Fibroblast of skin of abdomen (primary cell): ENCODE data around the gene ATP5F1A.
"Not testable (repeated sequence)": the region's sequence is repeated elsewhere in the genome, so short reads cannot be mapped to it uniquely, and the experiment has no call there.

ENCODE experiments used
- DNase-seq: peaks from one replicate; pipeline ENCODE4 v3.0.0-alpha.2; 2013

The ATP5F1A gene

DNA sequence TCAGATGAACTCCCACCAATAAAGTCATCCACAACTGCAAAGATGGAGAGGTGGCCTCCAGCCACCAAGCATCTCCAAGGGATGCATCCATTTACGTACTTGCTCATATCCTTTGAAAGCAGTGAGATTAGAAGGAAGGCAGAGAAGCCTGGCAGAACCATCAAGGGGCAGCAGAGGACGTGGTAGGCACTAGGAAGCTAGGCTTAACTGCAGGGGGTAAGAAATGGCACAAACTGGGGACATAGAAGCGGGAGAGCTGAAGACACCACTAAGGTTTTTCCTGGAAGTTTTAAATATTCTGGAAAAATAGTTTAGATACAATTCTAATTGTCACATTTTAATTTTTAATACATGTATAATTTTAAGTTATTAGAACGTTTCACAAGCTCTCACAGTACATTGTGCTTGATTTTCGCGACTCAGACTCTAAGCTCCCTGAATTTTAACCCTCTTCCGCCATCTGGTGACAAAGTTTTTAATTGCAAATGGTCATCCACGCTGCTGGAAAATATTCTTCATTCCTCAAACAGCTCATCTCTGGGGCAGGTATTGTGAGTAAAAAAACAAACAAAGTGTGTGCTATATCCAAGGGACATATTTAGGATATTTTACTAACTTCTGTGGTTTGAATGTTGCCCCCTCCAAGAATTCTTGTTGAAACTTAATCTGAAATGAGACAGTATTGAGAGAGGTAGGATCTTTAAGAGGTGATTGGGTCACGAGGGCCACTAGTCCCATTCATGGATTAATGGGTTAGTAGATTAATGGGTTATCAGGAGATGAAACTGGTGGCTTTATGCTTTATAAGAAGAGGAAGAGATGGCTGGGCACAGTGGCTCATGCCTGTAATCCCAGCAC is 24.4 kb downstream of the ATP5F1A start:
- peak; percentile 66 for DNase-seq

DNA sequence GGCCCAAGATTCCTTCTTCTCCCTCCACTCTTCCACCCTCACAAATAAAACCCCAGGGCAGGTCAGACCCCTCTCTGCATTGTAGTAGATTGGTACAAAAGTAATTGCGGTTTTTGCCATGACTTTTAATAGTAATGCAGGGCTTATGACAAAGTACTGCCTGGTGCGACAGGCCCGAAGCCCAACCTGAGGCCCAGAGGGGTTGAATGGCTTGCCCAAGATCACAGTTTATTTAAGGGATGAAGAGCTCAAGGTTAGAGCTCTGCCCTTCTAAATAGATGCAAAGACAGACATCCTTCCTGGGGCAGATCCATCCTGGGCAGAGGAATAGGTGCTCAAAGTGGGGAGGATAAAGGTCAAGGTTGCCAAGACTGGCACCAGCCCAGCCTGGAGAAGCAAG is 25.1 kb downstream of the ATP5F1A start:
- no peak for DNase-seq

DNA sequence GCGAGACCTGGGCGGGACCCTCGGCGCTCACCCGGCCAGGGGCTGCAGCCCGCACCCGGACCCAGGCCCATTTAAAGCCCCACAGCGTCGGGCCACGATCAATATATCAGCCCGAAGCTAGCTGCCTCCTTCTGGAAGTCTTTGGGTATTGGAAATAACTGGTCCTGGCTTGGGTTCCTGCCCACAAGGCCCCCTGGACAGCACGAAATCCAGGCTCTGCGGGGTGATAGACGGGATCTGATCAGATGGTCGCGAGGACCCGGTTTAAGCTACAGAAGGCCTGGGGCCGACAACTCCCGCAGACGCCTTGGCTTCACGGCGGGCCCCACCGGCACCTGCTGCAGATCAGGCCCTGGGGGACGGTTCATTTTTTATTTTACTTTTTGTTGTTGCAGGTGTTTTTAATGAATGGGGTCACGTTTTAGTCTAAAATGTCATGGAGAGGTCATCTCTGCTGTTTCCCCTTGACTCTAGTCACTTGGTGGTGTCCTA is 25.7 kb downstream of the ATP5F1A start:
- no peak for DNase-seq

DNA sequence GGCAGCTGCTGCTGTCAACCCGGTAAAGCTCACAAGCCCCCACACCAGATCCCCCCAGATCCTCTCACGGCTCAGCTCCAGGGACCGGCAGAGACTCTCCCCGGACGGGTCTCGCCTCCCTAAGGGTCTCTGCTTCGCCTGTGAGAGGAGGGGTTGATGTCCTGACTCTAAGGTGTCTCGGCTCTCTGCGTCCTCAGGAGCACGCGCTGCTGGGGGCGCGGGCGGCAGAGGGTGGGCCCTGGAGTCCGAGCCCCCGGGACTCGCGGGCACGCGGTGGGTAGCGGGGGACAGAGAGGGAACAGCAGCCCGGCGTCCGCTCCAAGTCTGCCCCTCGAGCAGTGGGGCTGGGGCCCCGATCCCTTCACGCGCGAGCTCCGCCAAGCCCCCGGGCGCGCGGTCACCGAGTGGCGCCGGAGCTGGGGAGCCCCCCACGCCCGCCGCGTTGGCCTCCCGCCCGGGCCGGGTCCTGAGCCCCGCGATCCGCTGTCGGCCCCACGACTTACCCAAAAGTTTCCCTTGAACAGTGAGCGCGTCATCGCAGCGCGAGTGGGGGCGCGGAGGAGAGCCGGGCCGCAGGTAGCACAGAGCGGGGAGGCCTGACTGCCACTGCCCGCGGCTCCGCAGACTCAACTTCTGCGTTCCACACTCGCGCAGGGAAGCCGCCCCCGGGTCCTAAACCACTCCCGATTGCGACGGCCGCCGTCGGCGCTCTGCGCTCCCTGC is 26.3 kb downstream of the ATP5F1A start, which contains the start of gene PSTPIP2:
Gene PSTPIP2, minus strand, starts transcription at position 608 of the 723 bp plus-strand sequence. Its CDS starts 72 bp downstream, at position 536.
- DNase-seq = peak; percentile 67

DNA sequence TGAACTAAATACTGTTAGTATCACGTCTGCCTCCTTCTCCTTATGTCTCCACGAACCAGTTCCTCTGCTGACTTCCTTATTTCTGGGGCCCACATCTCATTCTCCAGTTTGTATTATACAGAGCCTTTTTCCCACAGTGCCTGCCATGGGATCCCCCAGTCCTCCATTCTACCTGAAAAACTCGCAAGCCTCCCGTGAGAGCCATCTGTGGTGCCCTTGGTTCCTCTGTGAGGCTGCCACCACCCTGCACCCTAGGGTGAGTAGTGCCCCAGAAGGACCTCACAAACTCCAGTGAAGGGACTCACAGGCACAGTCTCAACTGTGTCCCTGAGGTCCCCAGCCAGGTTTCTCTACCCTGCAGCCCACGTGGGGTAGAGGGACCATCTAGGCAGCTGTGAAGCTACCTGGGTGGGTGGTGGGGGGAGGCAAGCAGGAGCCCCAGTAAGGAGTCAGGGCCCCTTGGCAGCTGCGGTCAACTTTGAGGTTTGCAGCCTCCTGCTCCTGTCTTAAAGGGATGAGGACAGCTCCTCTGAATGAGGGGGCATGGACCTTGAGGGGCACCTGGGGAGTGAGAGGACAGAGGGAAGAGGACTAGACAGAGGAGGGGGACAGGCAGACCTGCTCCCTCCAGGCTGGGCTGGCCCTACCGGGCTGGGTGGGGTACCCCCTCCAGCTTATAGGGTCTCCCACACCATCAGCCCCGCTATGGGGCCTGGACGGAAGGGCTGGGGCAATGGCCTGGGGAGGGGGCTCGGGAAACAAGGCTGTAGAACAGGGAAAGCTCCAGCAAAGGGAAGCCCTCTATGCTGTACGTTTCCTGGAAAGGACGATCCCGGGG is 27.1 kb downstream of the ATP5F1A start:
- no peak for DNase-seq

DNA sequence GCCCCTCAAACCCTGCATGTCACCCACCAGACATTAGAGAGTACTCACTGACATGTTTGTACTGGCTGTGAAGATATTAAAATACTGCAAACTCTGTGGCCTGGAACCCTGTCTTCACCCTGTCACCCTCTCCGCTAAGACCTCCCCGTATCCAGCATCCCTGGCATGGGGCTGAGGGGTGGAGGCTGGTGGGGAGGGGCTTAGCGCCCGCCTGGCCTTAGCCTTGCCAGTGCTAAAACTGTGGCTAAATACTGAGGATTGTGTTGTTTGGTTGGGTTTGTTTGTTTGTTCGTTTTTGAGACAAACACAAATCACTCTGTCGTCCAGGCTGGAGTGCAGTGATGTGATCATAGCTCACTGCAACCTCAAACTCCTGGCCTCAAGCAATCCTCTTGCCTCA is 27.9 kb downstream of the ATP5F1A start:
- no peak for DNase-seq

DNA sequence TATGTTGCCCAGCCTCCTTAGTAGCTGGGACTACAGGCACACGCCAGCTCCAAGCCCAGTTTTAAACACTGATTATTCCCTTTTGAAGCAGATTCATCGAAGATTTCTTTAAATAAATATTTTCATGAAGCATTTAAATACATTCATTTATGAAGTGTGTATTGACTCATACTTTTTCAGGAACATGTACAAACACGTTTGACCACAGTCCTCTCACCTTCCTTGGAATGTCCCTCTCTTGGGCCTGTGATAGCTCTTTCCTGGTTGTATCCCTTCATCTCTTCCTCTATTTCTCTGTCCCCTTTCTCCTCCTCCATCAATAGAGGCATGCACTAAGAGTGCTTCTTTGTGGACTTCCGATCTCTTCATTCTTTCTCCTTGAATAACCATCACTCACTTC is 28.6 kb downstream of the ATP5F1A start:
- DNase-seq = peak; percentile 15

DNA sequence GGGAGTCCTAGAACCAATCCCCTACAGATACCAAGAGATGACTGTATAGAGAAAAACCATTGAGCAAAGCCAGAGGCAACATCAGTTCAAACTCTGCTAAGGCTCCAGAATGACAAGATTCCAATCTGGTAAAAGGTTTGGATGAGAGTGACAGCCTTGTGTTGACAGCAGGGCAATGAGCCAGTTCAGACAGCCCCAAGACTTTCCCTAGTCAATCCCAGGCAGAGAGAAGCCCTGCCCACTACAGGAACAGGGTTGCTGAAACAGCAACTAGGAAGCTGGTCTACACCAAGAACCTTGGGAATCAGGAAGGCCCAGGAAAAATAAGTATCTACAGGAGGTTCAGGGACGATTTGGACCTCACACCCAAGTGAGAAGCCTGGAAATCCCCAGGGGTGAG is 29.3 kb downstream of the ATP5F1A start:
- DNase-seq = no peak

DNA sequence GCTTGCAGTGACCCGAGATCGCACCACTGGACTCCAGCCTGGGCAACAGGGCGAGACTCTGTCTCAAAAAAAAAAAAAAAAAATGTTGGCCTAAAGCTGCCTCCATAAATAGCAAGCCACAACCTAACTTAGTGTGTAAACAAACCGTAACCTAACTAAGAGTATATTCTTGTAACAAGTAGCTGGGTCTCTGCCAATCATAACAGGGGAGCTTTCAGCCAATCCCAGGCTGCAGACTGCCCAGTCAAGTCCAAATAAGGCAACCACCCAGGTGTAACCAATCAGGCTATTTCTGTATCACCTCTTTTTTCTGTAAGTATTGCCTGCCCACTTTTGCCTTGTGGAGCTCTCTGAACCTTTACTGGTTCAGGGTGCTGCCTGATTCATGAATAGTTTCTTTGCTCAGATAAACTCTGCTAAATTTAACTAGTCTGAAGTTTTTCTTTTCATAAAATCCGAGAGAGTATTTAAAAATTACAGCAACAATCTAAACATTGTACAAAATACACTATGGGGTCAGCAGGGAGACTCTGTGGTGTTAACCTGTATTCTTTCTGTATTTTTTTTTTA is 30.6 kb downstream of the ATP5F1A start:
- no peak for DNase-seq

DNA sequence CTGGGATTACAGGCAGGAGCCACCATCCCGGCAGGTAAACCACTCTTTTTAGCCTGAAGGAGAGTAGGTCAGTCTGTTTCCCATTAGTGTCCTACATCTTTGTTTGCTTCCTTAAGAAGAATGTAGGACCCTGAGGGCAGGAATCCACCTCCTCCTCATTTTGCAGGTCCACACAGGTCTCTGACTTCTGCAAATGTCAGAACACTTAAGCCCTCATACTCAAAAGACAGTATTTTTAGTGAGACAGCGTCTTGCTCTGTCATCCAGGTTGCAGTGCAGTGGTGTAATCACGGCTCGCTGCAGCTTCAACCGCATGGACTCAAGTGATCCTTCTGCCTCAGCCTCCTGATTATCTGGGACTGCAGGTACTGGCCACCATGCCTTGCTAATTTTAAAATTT is 35.3 kb downstream of the ATP5F1A start:
- no peak for DNase-seq

DNA sequence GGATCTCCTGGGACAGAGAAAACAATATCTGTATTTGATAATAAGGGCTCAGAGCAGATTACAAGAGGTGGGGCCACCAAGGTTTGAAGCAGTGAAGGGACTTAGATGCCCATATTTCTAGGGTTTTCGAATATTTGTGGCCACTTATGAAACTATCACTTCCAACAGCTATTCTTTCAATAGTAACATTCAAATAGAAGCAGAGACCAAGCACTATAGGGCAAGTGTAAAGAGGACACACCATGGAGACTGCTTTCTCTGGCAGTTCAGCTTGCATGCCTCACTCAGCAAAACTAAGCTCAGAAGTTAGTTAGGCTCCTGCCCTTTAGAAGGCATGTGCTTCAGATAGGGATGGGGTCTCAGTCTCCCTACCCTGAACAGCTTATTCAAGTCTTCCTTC is 36.3 kb downstream of the ATP5F1A start:
- no peak for DNase-seq

DNA sequence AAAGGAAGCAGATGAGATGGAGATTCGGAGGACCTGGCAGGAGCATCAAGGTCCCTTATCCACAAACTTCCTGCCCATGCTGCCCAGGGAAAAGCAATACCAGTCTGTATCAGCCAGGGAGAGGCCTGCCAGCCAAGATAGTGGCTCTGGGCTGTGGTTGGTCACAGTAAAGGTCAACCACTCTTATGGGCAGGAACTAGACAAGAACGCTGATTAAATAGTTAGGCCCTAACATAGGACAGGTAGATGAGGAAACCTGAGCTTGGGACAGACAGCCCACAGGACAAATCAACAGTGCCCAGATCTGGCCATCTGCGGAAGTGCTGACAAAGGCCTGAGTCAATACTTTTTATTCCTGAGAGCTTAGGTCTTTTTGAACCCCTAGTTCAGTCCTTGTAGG is 36.7 kb downstream of the ATP5F1A start:
- DNase-seq = no peak

DNA sequence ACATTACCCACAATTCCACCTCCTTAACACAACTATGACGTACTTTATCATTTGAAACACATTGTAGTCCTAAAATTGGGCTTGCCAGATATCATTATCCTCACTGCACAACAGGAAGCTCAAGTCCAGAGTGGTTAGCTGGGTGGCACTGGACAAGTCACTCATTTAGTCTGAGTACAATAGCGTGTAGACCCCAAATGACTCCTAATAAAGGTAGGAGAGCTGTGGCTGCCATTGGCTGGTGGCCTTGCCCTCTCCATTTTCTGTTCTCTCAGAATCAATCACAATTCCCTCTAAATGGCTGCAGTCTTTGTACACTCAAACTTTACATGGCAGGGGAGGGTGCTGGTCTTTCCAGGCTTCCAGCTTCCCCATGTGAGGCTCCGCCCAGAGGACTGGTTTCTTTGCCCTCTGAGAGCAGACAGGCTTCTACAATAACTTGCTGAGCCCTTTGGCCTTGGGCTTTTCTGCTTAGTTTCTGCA is 37.7 kb downstream of the ATP5F1A start:
- DNase-seq = no peak

DNA sequence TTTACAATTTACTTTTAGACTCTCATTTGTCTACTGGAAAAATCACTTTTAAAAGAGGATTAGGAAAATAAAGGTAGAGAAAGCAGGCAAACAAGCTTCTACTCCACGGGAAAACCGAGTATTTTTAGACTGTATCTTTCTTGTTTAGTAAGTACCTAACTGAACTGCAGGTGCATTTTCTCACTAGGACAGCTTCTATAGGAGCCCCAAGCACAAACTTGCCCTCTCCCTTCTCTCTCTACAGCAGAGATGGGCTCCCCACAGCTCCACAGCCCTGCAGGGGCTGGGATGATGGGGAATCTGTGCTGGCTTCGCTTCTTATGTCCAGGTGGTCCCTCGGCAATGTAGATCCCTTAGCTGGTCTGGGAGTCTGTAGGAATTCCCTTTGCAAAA is 42.3 kb downstream of the ATP5F1A start:
- no peak for DNase-seq

DNA sequence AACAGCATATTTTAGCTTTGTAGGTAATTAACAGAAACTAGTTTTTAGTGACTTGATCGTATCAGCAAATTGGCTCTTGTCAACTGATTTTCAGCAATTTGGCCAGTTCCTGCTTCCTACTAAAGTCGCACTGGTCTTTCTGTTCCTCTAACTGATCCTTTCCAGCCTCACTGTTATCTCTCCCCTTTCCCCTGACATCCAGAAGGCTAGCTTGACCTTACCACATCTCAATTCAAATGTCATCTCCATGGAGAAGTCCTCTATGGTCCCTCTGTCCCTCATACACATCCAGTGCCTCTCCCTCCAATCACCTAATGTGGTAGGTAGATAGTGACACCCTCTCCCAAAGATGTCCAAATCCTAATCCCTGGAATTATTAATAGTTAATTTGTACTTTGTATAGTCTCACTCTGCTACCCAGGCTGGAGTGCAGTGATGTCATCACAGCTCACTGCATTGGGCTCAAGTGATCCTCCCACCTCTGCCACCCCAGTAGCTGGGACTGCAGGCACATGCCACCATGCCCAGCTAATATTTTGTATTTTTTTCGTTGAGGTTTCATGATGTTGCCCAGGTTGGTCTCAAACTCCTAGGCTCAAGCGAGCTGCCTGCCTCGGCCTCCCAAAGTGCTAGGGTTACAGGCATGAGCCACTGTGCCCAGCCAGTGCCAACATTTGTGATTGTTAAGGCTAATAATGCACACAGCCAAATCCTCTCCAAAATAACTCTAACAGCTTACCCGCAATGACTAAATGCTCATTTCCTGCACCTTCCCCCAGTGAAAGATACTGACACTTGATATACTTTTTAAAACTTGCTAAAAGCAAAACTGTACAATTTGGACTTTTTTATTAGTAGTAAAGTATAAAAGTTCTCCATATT is 42.9 kb downstream of the ATP5F1A start:
- DNase-seq = no peak

DNA sequence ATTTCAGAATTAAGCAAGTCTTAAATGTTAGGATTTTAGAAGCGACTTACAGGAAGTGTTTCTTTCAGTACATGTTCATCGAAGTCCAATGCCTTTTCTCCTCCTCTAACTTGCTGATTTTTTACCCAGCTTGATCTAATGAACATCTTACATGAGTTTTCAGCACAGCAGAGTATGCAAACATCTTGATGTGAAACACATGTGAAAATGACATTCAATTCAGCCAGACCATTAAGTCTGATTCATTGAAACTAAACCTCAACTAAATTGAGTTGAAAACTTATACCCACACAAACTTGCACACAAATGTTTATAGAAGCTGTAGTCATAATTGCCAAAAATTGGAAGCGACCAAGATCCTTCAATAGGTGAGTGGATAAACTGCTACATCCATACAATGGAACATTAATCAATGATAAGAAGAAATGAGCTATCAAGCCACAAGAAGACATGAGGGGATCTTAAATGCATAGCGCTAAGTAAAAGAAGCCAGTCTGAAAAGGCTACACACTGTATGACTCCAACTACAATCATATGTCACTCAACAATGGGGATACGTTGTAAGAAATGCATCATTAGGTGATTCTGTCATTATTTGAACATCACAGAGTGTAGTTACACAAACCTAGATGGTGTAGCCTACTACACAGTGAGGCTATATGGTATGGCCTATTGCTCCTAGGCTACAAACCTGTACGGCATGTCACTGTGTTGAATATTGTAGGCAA is 44.6 kb downstream of the ATP5F1A start:
- DNase-seq = peak; percentile 75

DNA sequence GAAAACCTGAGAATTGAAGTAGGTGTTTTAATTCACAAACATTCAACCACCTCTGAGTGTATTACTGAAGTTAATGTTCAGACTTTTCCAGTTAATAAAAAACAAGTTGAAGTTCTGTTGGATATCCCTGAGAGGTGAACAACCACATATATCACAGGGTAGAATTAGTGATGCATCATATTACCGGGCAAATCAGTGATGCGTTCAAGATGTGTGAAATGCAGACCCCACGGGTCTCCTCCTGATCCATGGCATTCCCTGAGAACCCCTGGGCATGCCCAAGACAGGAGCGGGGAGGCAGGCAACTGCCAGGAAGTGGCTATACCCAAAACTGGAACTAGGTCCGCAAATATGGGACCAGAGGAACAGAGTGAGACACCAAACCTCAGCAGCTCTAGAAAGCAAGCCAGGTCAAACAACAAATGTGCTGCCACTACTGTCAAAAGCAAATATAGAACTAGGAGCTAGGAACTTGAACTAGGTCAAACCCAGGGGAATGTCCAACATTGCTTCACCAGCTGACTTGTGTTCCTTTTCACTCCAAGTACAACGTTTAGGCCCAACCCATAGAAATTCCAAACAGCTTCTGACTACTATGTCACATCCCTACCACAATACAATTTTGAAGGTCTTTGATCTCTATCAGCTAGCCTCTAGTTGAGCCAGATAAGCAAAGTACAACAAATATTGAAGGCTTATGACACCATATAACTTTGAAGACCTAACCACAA is 46.2 kb downstream of the ATP5F1A start:
- DNase-seq = peak; percentile 56

DNA sequence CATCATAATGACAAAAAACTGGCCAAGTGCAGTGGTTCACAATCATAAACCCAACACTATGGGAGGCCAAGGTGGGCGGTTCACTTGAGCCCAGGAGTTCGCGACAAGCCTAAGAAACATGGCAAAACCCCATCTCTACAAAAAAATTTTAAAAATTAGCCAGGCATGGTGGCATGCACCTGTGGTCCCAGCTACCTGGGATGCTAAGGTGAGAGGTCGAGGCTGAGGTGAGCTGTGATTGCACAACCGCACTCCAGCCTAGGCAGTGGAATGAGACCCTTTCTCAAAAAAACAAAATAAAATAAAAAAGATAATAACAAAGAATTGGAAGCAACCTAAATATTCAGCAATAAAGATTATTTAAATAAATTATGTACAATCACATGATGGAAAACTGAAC is 47.8 kb downstream of the ATP5F1A start:
- no peak for DNase-seq

DNA sequence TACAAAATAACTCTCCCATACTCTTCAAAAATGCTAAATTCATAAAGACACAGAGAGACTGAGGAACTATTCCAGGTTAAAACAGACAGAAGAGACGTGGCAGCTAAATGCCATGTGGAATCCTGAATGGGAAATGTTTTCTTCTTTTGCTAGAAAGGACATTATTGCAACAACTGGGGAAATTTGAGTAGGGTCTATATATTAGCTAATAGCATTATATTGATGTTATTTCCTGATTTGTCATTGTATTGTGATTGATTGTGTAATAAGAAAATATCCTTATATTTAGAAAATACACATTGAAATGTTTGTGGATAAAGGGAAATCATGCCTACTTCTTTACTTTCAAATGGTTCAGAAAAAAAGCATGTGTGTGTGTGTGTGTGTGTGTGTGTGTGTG is 49.5 kb downstream of the ATP5F1A start:
- DNase-seq = no peak

DNA sequence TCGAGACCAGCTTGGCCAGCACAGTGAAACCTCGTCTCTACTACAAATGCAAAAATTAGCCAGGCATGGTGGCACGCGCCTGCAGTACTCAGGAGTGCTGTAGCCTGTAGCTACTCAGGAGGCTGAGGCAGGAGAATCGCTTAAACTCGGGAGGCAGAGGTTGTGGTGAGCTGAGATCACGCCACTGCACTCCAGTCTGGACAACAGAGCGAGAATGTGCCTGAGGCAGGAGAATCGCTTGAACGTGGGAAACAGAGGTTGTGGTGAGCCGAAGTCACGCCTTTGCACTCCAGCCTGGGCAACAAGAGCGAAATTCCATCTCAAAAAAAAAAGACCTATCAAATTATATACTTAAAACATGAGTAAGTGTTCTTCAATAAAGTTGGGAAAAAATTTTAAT is 50.7 kb downstream of the ATP5F1A start:
- not testable (repeated sequence) for DNase-seq
